GM10248 (cell line): ENCODE data around the gene C1R.

Experiments used
- CTCF ChIA-PET: fragments of 300-600 bp; sonication (Branson Sonifier 250); formaldehyde crosslinking; extraction: SDS; loops from one replicate; lab custom pipeline; 2021; ENCODE audit warnings: antibody characterized with exemption; lab: Yijun Ruan, JAX
- POLR2A ChIA-PET: fragments of 350-650 bp; sonication (Branson Sonifier 250); formaldehyde crosslinking; extraction: SDS; loops from one replicate; lab custom pipeline; 2020; ENCODE audit warnings: antibody characterized with exemption; lab: Yijun Ruan, JAX
- DNase-seq: peaks from one replicate; pipeline ENCODE4 v3.0.0; 2012; ENCODE audit errors: extremely low spot score
- CTCF ChIP-seq: IDR thresholded peaks from 2 replicates; pipeline ENCODE4 v1.5.1; 2012; ENCODE audit warnings: mild to moderate bottlenecking, low read depth; ENCODE audit errors: extremely low read depth, missing control alignments, control extremely low read depth

Gene C1R

GRCh38 chr12:7079826-7080125 lies 12.5 kb downstream of the C1R start:
- CTCF ChIA-PET: interaction anchor here (1.0 to 1.9 kb wide), 2 partner anchors 12 to 155 kb away, joined by 3 to 5 read pairs; no protein-coding TSS in a partner anchor
- DNase-seq: no peak
- POLR2A ChIA-PET: no interaction called here
- no peak for TF ChIP-seq CTCF

- DNase-seq: no peak
- ChIA-PET CTCF (no interaction called here), POLR2A (no interaction called here)
- no peak for TF ChIP-seq CTCF
Observed at GRCh38 chr12:7078163-7078562, 14.1 kb downstream of the C1R start.

GRCh38 chr12:7076493-7076892 lies 15.8 kb downstream of the C1R start:
- CTCF ChIA-PET: interaction anchor here (1.1 to 1.2 kb wide), 3 partner anchors 20 to 58 kb away, joined by 3 read pairs; partner anchors contain the start of gene LPCAT3
- POLR2A ChIA-PET: no interaction called here
- DNase-seq: no peak
- no peak for TF ChIP-seq CTCF

- DNase-seq: no peak
- no peak for TF ChIP-seq CTCF
- ChIA-PET POLR2A (no interaction called here), CTCF (interaction anchor here (1.2 kb wide), 1 partner anchor 19 kb away, joined by 3 read pairs; no protein-coding TSS in a partner anchor)
Observed at GRCh38 chr12:7075939-7076338, 16.3 kb downstream of the C1R start.

GRCh38 chr12:7075518-7075917 lies 16.7 kb downstream of the C1R start:
- DNase-seq: no peak
- POLR2A ChIA-PET: no interaction called here
- TF ChIP-seq CTCF: no peak
- CTCF ChIA-PET: interaction anchor here (1.2 kb wide), 1 partner anchor 19 kb away, joined by 3 read pairs; no protein-coding TSS in a partner anchor

GRCh38 chr12:7073946-7074345 lies 18.3 kb downstream of the C1R start:
- TF ChIP-seq CTCF: no peak
- no peak for DNase-seq
- CTCF ChIA-PET: interaction anchor here (1.0 to 2.0 kb wide), 2 partner anchors 36 to 56 kb away, joined by 3 to 5 read pairs; partner anchors contain the start of genes C1RL and LPCAT3
- POLR2A ChIA-PET: interaction anchor here (0.7 kb wide), 1 partner anchor 207 kb away, joined by 3 read pairs; the partner anchor contains the start of gene TPI1
